ENCODE results near the gene MILR1. TPM values are rescaled to one million over a fixed set of nuclear protein-coding genes. Genes with fewer than 3 reads are reported as not detected.
A peak's percentile ranks its signal among the peaks of the same experiment; 100 is the strongest.

The MILR1 gene
- total RNA-seq, 2 experiments from 2014 or later = 1.3 to 2.3 TPM

GRCh38 chr17:64502809-64503208 lies 53.9 kb downstream of the MILR1 start:
- POLR2A ChIA-PET = interaction anchor here (0.6 to 1.5 kb wide), 6 partner anchors 10 to 111 kb away, joined by 3 to 6 read pairs (median 4); no protein-coding TSS in a partner anchor
- peaks cover 84% of the 10 kb centered on the region for H3K36me3 Mint-ChIP-seq (ENCODE audit: low read depth)
- peak overlapping the region; percentile 75 for H3K27ac Mint-ChIP-seq
- ATAC-seq (no peak), DNase-seq (no peak)
- H3K27me3 Mint-ChIP-seq = no peaks in the 10 kb centered on the region
- TF ChIP-seq CTCF (IDR thresholded peaks at IDR 0.05) = no peak
- H3K9me3 Mint-ChIP-seq = no peaks in the 10 kb centered on the region
- H3K4me1 Mint-ChIP-seq (ENCODE audit: low read depth) = peaks cover 70% of the 10 kb centered on the region
- intact Hi-C loops (cut with micrococcal nuclease) = no loop called here
- peak overlapping the region; percentile 91 for H3K4me3 Mint-ChIP-seq
- CTCF ChIA-PET = interaction anchor here (1.2 to 3.6 kb wide), 4 partner anchors 11 to 84 kb away, joined by 4 to 29 read pairs (median 4); no protein-coding TSS in a partner anchor

DNA sequence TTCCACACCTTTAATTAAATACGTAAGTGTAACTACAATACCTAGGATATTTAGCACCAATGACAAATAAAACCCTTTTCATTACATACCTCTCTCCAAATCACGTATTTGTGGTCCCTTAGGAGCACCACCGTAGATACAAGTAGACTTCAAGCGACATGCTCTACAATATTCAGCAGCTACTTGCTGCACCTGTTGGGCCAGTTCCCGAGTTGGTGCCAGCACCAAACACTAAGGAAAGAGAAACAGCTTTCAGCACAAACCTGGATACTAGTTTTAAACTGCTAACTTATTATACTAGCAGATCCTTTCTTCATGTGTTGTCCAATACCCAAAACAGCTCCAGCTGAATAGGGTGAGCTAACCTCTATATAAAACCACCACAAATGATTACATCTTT lies 54.4 kb downstream of the MILR1 start:
- peaks cover 80% of the 10 kb centered on the region for H3K36me3 Mint-ChIP-seq (ENCODE audit: low read depth)
- no peak for DNase-seq
- H3K27ac Mint-ChIP-seq = peak overlapping the region; percentile 99
- H3K4me3 Mint-ChIP-seq = peak overlapping the region; percentile 91
- CTCF ChIA-PET = interaction anchor here (1.2 to 3.6 kb wide), 2 partner anchors 11 to 83 kb away, joined by 5 to 29 read pairs; no protein-coding TSS in a partner anchor
- H3K4me1 Mint-ChIP-seq (ENCODE audit: low read depth) = peaks cover 69% of the 10 kb centered on the region
- POLR2A ChIA-PET = interaction anchor here (0.6 to 4.8 kb wide), 5 partner anchors 7 to 47 kb away, joined by 3 to 143 read pairs (median 4); partner anchors contain the start of gene POLG2
- intact Hi-C loops (cut with micrococcal nuclease) = no loop called here
- H3K9me3 Mint-ChIP-seq = no peaks in the 10 kb centered on the region
- TF ChIP-seq CTCF (IDR thresholded peaks at IDR 0.05) = no peak
- no peak for ATAC-seq
- H3K27me3 Mint-ChIP-seq = no peaks in the 10 kb centered on the region

GRCh38 chr17:64503821-64504768 lies 55.2 kb downstream of the MILR1 start:
- H3K27ac Mint-ChIP-seq = peak overlapping the region; percentile 99
- H3K27me3 Mint-ChIP-seq = no peaks in the 10 kb centered on the region
- no peak for DNase-seq
- H3K36me3 Mint-ChIP-seq (ENCODE audit: low read depth) = peaks cover 78% of the 10 kb centered on the region
- H3K9me3 Mint-ChIP-seq = no peaks in the 10 kb centered on the region
- no peak for ATAC-seq
- intact Hi-C loops (cut with micrococcal nuclease) = no loop called here
- ChIA-PET POLR2A (interaction anchor here (0.6 to 4.8 kb wide), 16 partner anchors 8 to 358 kb away, joined by 3 to 143 read pairs (median 6); partner anchors contain the start of gene POLG2), CTCF (interaction anchor here (1.0 to 3.6 kb wide), 8 partner anchors 8 to 145 kb away, joined by 3 to 32 read pairs (median 8); partner anchors contain the start of gene POLG2)
- H3K4me3 Mint-ChIP-seq = peak overlapping the region; percentile 91
- TF ChIP-seq CTCF (IDR thresholded peaks at IDR 0.05) = no peak
- H3K4me1 Mint-ChIP-seq (ENCODE audit: low read depth) = peaks cover 68% of the 10 kb centered on the region

- DNase-seq (no peak), ATAC-seq (no peak)
- Mint-ChIP-seq H3K4me3 (peak overlapping the region; percentile 91), H3K27ac (peak overlapping the region; percentile 99), H3K4me1 (ENCODE audit: low read depth) (peaks cover 67% of the 10 kb centered on the region), H3K27me3 (no peaks in the 10 kb centered on the region), H3K36me3 (ENCODE audit: low read depth) (peaks cover 74% of the 10 kb centered on the region), H3K9me3 (no peaks in the 10 kb centered on the region)
- ChIA-PET POLR2A (interaction anchor here (0.6 to 4.8 kb wide), 35 partner anchors 8 to 803 kb away, joined by 3 to 143 read pairs (median 4); partner anchors contain the start of genes LRRC37A3, POLG2 and SMURF2), CTCF (interaction anchor here (0.9 to 3.2 kb wide), 8 partner anchors 9 to 415 kb away, joined by 3 to 32 read pairs (median 4); partner anchors contain the start of genes LRRC37A3 and POLG2)
- intact Hi-C loops (cut with micrococcal nuclease) = loop anchor here (5.0 kb wide), 1 partner anchor 152 kb away; no protein-coding TSS in a partner anchor
- TF ChIP-seq CTCF (IDR thresholded peaks at IDR 0.05) = no peak
Observed at GRCh38 chr17:64504769-64505339, 55.9 kb downstream of the MILR1 start.
